GM12864 (cell line): ENCODE results near the gene DEDD2.

Experiments used
- DNase-seq: peaks from one replicate; pipeline ENCODE4 v3.0.0-alpha.2; 2011; ENCODE audit warnings: low read depth
- H3K4me3 ChIP-seq: 2 replicates; pipeline ENCODE4 v1.5.1; 2011; ENCODE audit warnings: mild to moderate bottlenecking, low read depth, low read length, control low read depth
- TF ChIP-seq, protein P1 (sequence below): IDR thresholded peaks from 2 replicates; pipeline ENCODE4 v1.5.1; 2011; ENCODE audit warnings: low read depth, mild to moderate bottlenecking, moderate library complexity, low read length, control low read depth, inconsistent platforms; ENCODE audit errors: missing control alignments

Gene DEDD2

DNA sequence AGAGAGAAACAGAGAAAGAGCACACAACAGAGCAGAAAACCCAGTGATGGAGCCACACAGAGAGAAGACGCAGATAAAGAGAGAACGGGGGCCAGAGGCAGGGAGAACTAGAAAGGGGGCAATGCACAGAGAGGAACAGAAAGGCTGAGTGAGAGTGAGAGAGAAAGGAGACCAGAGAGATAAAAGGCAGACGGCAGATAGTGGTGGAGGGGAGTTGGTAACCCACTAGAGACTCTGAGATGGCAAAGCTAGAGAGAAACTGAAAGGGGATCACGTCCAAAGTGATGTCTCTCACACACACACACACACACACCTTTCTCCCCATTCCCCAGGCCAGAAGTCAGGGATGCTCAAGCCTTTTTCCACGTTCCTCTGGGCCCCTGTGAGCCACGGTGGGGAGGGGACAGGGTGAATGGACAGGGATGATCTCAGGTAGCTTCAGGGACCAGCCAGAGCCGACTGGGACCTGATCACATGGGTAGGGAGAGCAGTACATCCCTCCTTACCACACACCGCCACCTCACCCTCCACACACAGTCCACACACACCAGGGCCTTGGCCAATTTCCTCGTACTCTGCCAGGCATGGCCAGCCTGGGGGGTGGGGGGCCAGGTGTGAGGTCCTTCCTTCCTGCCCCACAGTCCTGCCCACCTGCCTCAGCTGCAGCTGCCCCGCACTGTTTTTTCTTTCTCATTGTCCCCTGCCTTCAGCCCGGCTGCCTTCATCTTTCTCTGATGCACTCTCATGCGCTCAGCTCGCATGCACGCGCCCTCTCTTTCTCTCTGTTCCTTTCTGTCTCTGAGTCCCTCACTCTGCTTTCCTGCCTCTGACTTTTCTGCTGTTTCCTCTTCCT, 62.8 kb downstream of the DEDD2 start:
- TF ChIP-seq, protein P1, sequence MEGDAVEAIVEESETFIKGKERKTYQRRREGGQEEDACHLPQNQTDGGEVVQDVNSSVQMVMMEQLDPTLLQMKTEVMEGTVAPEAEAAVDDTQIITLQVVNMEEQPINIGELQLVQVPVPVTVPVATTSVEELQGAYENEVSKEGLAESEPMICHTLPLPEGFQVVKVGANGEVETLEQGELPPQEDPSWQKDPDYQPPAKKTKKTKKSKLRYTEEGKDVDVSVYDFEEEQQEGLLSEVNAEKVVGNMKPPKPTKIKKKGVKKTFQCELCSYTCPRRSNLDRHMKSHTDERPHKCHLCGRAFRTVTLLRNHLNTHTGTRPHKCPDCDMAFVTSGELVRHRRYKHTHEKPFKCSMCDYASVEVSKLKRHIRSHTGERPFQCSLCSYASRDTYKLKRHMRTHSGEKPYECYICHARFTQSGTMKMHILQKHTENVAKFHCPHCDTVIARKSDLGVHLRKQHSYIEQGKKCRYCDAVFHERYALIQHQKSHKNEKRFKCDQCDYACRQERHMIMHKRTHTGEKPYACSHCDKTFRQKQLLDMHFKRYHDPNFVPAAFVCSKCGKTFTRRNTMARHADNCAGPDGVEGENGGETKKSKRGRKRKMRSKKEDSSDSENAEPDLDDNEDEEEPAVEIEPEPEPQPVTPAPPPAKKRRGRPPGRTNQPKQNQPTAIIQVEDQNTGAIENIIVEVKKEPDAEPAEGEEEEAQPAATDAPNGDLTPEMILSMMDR = no peak
- H3K4me3 ChIP-seq = no peak overlapping the region

DNA sequence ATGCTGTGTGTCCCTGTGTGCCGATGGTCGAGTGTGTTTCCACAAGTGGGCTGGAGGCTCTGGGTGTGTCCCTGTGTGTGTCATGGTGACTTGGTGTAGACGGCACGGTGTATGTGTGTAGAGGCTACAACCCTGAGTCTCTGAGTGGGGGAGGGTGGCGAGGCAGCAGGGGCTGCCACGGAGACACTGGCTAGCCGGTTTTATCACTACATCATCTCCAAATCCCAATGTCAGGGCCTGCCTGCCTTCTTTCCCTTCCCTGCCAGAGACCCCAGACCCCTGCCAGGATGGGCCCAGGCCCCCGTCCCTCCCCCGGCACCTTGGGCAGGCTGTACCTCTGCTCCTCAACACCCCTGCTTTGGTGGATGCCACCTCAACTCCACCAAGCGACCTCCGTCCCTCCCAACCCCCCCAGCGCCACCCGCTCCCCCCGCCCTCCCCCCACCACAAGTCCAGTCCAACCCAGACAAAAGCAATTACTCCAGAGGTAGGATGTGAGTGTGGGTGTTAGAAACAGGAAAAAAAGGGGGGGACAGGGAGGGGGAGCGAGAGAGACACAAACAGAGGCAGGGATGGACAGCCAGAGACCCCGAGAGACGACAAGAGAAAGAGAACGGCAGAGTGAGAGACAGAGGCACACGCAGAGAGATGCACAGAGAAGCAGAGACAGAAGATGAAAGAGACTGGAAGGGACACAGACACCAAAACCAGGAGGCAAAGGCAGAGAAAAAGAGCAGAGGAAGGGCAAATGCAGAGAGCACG, 63.6 kb downstream of the DEDD2 start:
- no peak overlapping the region for H3K4me3 ChIP-seq
- TF ChIP-seq, protein P1 = no peak
- no peak for DNase-seq

More for the DNA sequence above, 62.8 kb downstream of the DEDD2 start:
- no peak for DNase-seq

DNA sequence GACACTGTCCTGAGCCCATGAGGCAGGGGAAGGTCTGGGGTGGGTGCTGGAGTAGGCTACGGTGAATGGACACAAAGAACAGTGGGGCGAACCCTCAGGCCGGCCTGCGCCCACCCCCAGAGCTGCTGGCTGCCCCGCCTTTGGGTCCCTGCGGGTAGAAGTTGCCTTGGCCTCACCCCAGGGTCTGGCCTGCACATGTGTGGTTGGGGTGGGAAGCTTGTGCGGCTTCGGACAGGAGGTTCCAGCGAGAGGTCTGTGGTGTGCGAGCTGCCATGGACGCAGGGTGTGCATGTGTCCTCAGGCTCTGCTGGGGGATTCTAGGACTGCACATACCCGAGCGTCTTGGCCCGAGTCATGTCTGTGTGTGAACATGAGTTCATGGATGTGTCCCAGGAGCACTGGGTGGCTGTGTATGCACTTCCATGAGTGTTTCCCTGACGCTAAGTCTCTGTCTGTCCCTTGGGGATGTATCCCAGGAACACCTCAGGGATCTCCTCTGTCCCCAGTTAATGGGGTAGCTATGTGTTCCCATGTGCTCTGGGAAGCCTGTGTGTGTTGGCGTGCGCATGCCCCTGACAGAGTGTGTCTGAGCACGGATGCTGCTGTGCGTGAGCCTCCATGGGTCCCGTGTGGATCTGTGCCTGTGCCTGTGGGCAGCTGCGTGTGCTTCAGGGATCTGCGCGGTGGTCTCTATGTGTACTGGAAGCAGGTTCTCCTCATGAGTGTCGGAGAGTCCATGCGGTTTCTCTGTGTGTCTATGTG, 64.4 kb downstream of the DEDD2 start:
- TF ChIP-seq, protein P1 = no peak
- DNase-seq = no peak
- H3K4me3 ChIP-seq = no peak overlapping the region

DNA sequence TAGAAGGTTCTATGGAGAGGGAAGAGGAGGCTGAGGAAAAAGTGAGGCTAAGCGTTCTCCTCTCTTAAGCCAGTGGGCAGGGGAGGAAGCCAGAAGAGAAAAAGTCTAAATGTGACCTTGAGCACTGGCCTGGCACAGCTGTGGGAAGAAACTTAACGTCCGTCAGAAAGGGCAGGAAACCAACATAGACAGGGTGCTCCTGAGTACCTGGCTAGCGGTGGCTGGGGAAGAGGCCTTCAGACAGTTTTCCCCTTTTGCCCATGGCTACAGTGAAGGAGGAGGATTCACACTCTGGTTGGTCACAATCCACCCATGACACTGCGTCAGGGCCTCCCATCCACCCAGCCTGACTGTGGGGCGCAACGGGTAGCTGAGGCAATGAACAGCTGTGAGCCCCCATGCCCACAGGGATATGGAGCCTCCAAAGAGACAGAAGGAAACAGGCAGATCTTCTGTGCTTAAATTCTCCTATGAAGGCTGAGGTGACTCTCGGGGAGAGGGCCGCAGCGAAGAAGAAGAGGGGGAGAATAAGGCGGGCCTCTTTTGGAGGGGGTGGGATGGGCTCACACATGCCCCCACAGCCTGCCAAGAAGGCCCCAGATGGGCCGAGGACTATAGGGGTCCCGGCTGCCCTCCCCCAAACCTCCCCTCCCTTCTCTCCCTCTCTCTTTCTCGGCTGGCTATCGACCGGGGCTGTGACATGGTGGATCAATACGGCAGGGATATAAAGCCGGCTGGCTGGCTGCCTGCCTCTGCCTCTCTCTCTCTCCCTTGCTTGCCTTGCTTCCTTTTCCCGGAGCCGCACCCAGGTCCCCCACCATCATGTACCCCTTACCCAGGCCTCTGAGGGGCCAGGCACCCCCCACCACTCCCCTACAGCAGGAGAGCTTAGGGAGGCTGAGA, 65.4 kb downstream of the DEDD2 start:
- DNase-seq = no peak
- TF ChIP-seq, protein P1 = no peak

DNA sequence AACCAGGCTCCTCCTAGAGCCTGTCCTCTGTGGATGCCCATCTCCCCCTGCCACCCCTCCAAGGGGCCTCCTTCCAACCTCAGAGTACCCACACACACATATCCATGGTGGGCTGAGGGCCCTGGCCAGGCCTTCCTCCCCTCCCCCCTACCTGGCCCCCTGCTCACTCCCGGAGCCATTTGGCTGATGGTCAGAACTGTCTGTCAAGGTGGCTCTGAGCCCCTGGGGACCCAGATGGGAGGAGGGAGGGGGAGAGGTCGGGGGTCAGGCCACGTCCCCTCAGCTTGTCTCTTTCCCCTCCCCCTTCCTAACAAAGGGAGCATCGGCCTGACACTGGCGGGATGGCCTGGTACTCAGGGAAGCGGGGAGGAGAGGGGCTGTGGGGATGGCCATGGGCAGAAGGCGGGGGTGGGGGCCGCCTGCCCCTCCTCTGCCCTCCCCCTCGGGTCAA, 66.5 kb downstream of the DEDD2 start:
- no peak for DNase-seq
- TF ChIP-seq, protein P1 = no peak
- no peak overlapping the region for H3K4me3 ChIP-seq

More for the DNA sequence above, 65.4 kb downstream of the DEDD2 start:
- H3K4me3 ChIP-seq = no peak overlapping the region

DNA sequence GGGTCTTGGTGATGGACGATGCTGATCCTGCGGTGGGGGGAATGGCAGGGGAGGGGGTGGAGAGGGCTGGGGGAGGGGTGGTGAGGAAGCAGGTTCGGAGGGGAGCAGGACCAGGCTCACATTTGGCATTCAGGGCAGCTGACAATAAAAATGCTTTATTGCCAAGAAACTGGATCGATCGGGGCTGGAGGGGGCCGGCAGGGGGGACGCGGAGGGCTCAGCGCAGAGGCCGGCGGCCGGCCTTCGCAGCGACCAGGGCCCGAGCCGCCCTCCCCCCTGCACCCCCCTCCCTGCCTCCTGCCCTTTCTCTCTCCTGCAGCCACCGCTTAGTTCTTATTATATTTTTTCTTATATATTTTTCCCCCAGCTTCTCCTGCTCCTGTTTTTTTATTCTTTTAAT, 67.1 kb downstream of the DEDD2 start:
- TF ChIP-seq, protein P1 = no peak
- no peak overlapping the region for H3K4me3 ChIP-seq
- no peak for DNase-seq
